Loucy (cell line): ENCODE results near the gene PRSS21.

Source experiments
- H2AFZ ChIP-seq: fragments of 200-600 bp; sonication (generic); 2 replicates; pipeline ENCODE4 v1.6.0; 2016; ENCODE audit warnings: antibody characterized with exemption, mild to moderate bottlenecking, low read length, moderate library complexity
- H3F3A ChIP-seq: fragments of 200-600 bp; 2 replicates; pipeline ENCODE4 v1.6.0; 2016; ENCODE audit warnings: antibody characterized with exemption, low read depth, mild to moderate bottlenecking
- H3K27me3 ChIP-seq: fragments of 200-600 bp; sonication (generic); 2 replicates; pipeline ENCODE4 v1.6.1; 2014; ENCODE audit warnings: low read length, mild to moderate bottlenecking; ENCODE audit not compliant: insufficient read depth, poor library complexity, severe bottlenecking
- H3K36me3 ChIP-seq: fragments of 200-600 bp; sonication (generic); 2 replicates; pipeline ENCODE4 v1.6.1; 2016; ENCODE audit warnings: low read length; ENCODE audit not compliant: insufficient read depth
- H3K4me1 ChIP-seq: fragments of 200-600 bp; sonication (generic); 2 replicates; pipeline ENCODE4 v1.5.1; 2014; ENCODE audit warnings: low read length, mild to moderate bottlenecking; ENCODE audit not compliant: insufficient read depth, poor library complexity, severe bottlenecking
- H3K4me2 ChIP-seq: fragments of 200-600 bp; sonication (generic); 2 replicates; pipeline ENCODE4 v1.6.0; 2014; ENCODE audit warnings: antibody characterized with exemption, low read length, low read depth, mild to moderate bottlenecking; ENCODE audit not compliant: poor library complexity, severe bottlenecking
- H3K4me3 ChIP-seq: fragments of 200-600 bp; sonication (generic); 2 replicates; pipeline ENCODE4 v1.5.1; 2014; ENCODE audit warnings: low read length, mild to moderate bottlenecking, mixed read lengths; ENCODE audit not compliant: poor library complexity, severe bottlenecking
- H3K79me2 ChIP-seq: fragments of 200-600 bp; sonication (generic); 2 replicates; pipeline ENCODE4 v1.6.1; 2014; ENCODE audit warnings: low read length; ENCODE audit not compliant: insufficient read depth
- H3K9ac ChIP-seq: fragments of 200-600 bp; sonication (generic); 2 replicates; pipeline ENCODE4 v1.6.0; 2014; ENCODE audit warnings: mild to moderate bottlenecking, low read depth, low read length, moderate library complexity; ENCODE audit not compliant: poor library complexity, severe bottlenecking
- H3K9me2 ChIP-seq: fragments of 200-600 bp; sonication (generic); replicated peaks from 2 replicates; pipeline ENCODE4 v1.6.1; 2016; ENCODE audit warnings: low read depth, low read length, mixed read lengths
- H3K9me3 ChIP-seq: fragments of 200-600 bp; sonication (generic); 2 replicates; pipeline ENCODE4 v1.6.1; 2014; ENCODE audit warnings: mild to moderate bottlenecking, antibody characterized with exemption, low read length, low read depth; ENCODE audit not compliant: insufficient read depth
- H4K20me1 ChIP-seq: fragments of 200-600 bp; sonication (generic); 2 replicates; pipeline ENCODE4 v1.6.0; 2014; ENCODE audit warnings: antibody characterized with exemption, low read length, mild to moderate bottlenecking; ENCODE audit not compliant: insufficient read depth, poor library complexity, severe bottlenecking
- CTCF ChIP-seq: fragments of 200-600 bp; sonication (generic); conservative IDR thresholded peaks from 2 replicates; pipeline ENCODE4 v1.5.1; 2014; ENCODE audit warnings: mild to moderate bottlenecking, antibody characterized with exemption, low read length
- EZH2phosphoT487 ChIP-seq: fragments of 200-600 bp; IDR thresholded peaks from 2 replicates; pipeline ENCODE4 v1.6.1; 2018; ENCODE audit warnings: antibody characterized with exemption, mild to moderate bottlenecking, moderate library complexity, borderline replicate concordance

Gene PRSS21

GRCh38 chr16:2842340-2843000 lies 25.4 kb downstream of the PRSS21 start:
- Histone ChIP-seq H3K4me3 (no peak overlapping the region), H3K9ac (no peak overlapping the region)
- TF ChIP-seq EZH2phosphoT487 (no peak), CTCF (peak; percentile 54)

GRCh38 chr16:2843526-2843925 lies 26.5 kb downstream of the PRSS21 start:
- Histone ChIP-seq H3K4me3 (no peak overlapping the region), H3K36me3 (no peaks in the 10 kb centered on the region), H3K4me2 (no peak overlapping the region), H3K4me1 (no peaks in the 10 kb centered on the region), H3K79me2 (no peaks in the 10 kb centered on the region), H3K9me2 (no peaks in the 10 kb centered on the region), H2AFZ (no peak overlapping the region), H3K27me3 (no peaks in the 10 kb centered on the region), H4K20me1 (no peaks in the 10 kb centered on the region), H3K9me3 (no peaks in the 10 kb centered on the region), H3F3A (no peaks in the 10 kb centered on the region), H3K9ac (no peak overlapping the region)
- TF ChIP-seq EZH2phosphoT487 (no peak), CTCF (no peak)

More at GRCh38 chr16:2842340-2843000, 25.4 kb downstream of the PRSS21 start:
- Histone ChIP-seq H3K4me1 (no peaks in the 10 kb centered on the region), H2AFZ (no peak overlapping the region), H3K27me3 (no peaks in the 10 kb centered on the region), H3K4me2 (no peak overlapping the region), H4K20me1 (no peaks in the 10 kb centered on the region), H3K9me3 (no peaks in the 10 kb centered on the region), H3K36me3 (no peaks in the 10 kb centered on the region), H3K9me2 (no peaks in the 10 kb centered on the region), H3K79me2 (no peaks in the 10 kb centered on the region), H3F3A (no peaks in the 10 kb centered on the region)

- no peaks in the 10 kb centered on the region for H3K9me3 ChIP-seq
- no peak for TF ChIP-seq CTCF
- no peak for TF ChIP-seq EZH2phosphoT487
- no peaks in the 10 kb centered on the region for H3K36me3 ChIP-seq
- no peaks in the 10 kb centered on the region for H3F3A ChIP-seq
- no peaks in the 10 kb centered on the region for H3K4me1 ChIP-seq
- H3K4me3 ChIP-seq: no peak overlapping the region
- H3K4me2 ChIP-seq: no peak overlapping the region
- no peak overlapping the region for H2AFZ ChIP-seq
- H4K20me1 ChIP-seq: no peaks in the 10 kb centered on the region
- no peaks in the 10 kb centered on the region for H3K79me2 ChIP-seq
- H3K9me2 ChIP-seq: no peaks in the 10 kb centered on the region
- H3K27me3 ChIP-seq: no peaks in the 10 kb centered on the region
- H3K9ac ChIP-seq: no peak overlapping the region
These were observed 28.1 kb downstream of the PRSS21 start for GRCh38 chr16:2845116-2845515.
